ENCODE measurements around the gene CNTN4. TPM values are rescaled to one million over a fixed set of nuclear protein-coding genes. Genes with fewer than 3 reads are reported as not detected.

Gene CNTN4
- total RNA-seq, 1 experiment from 2014 or later: 0.12 TPM

DNA sequence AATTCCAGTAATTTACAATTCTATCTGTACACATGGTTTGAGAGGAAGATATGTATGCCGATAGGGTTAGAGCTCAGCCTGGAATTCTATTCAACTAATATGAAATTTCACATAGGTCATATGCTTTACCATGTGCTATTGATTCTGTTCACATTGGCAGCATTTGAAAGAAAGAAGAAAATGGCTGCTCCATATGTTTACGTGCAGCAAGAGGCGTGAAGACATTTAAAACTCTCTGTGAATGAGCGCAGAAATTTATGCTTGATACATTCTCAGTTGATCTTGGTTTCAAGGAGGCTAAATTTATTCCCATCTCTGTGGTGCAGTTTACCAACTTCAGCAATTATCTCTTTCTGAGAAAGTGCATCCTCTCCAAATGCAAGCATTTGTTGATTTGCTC, 478.9 kb downstream of the CNTN4 start:
- Mint-ChIP-seq H3K4me1 (ENCODE audit: insufficient read depth, unreplicated experiment) (no peaks in the 10 kb centered on the region), H3K27me3 (ENCODE audit: insufficient read depth, unreplicated experiment) (peaks cover 36% of the 10 kb centered on the region), H3K36me3 (ENCODE audit: insufficient read depth, unreplicated experiment) (no peaks in the 10 kb centered on the region), H3K9me3 (ENCODE audit: unreplicated experiment) (no peaks in the 10 kb centered on the region), H3K4me3 (ENCODE audit: unreplicated experiment) (no peak overlapping the region), H3K27ac (ENCODE audit: low read depth, unreplicated experiment) (no peak overlapping the region)
- TF ChIP-seq, protein P1, sequence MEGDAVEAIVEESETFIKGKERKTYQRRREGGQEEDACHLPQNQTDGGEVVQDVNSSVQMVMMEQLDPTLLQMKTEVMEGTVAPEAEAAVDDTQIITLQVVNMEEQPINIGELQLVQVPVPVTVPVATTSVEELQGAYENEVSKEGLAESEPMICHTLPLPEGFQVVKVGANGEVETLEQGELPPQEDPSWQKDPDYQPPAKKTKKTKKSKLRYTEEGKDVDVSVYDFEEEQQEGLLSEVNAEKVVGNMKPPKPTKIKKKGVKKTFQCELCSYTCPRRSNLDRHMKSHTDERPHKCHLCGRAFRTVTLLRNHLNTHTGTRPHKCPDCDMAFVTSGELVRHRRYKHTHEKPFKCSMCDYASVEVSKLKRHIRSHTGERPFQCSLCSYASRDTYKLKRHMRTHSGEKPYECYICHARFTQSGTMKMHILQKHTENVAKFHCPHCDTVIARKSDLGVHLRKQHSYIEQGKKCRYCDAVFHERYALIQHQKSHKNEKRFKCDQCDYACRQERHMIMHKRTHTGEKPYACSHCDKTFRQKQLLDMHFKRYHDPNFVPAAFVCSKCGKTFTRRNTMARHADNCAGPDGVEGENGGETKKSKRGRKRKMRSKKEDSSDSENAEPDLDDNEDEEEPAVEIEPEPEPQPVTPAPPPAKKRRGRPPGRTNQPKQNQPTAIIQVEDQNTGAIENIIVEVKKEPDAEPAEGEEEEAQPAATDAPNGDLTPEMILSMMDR (IDR thresholded peaks at IDR 0.05; ENCODE audit: unreplicated experiment): no peak
- ChIA-PET POLR2A (interaction anchor here (1.1 kb wide), 1 partner anchor 13 kb away, joined by 3 read pairs; no protein-coding TSS in a partner anchor), CTCF (interaction anchor here (0.7 kb wide), 2 partner anchors 20 to 218 kb away, joined by 3 read pairs; no protein-coding TSS in a partner anchor)
- intact Hi-C loops (cut with micrococcal nuclease): no loop called here
- BruUV-seq (replicated peaks): no TSS peak
- no peak for DNase-seq (ENCODE audit: unreplicated experiment)

DNA sequence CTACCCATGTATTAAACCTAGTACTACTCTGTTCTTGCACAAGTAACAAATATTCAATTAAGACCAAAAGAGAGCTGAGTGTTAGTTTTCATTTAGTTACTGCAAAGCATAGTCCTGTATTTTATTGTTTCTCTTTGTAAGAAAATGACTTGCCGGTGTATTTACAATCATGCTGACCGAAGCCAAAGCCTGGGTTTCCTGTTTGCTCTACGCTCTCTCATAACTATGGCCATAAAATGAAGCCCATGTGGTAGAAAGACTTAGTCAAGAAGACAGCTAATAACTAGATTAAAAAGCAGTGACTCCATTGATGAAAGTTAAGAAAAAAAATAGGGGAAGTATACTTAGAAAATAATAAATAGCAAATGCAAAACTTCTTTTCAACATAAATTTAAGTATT, 479.9 kb downstream of the CNTN4 start:
- POLR2A ChIA-PET: interaction anchor here (1.1 kb wide), 1 partner anchor 12 kb away, joined by 3 read pairs; no protein-coding TSS in a partner anchor

DNA sequence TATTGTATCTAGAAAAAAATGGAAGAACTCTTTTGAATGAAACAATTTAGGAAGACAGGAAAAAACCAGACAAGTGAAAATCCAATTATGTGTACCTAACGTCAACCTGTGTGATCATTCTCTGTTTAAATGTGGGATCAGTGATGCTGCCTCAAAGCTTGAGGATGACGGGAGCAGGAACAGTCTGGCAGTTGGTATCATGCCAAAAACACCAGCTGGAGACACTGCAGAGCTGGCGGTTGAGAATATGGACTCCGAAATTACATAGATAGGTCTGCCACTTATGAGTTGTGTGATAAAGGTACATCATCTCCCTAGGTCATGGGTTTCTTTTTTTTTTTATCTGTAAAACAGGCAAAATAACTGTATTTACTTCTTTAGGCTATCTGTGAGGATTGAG, 480.5 kb downstream of the CNTN4 start:
- no peak for DNase-seq (ENCODE audit: unreplicated experiment)
- BruUV-seq (replicated peaks): no TSS peak
- intact Hi-C loops (cut with micrococcal nuclease): no loop called here
- Mint-ChIP-seq H3K36me3 (ENCODE audit: insufficient read depth, unreplicated experiment) (no peaks in the 10 kb centered on the region), H3K27me3 (ENCODE audit: insufficient read depth, unreplicated experiment) (peaks cover 36% of the 10 kb centered on the region), H3K9me3 (ENCODE audit: unreplicated experiment) (no peaks in the 10 kb centered on the region), H3K4me3 (ENCODE audit: unreplicated experiment) (no peak overlapping the region), H3K27ac (ENCODE audit: low read depth, unreplicated experiment) (no peak overlapping the region), H3K4me1 (ENCODE audit: insufficient read depth, unreplicated experiment) (no peaks in the 10 kb centered on the region)
- TF ChIP-seq, protein P1 (IDR thresholded peaks at IDR 0.05; ENCODE audit: unreplicated experiment): no peak
- ChIA-PET CTCF (no interaction called here), POLR2A (no interaction called here)

More for the DNA sequence above, 479.9 kb downstream of the CNTN4 start:
- Mint-ChIP-seq H3K9me3 (ENCODE audit: unreplicated experiment) (no peaks in the 10 kb centered on the region), H3K27me3 (ENCODE audit: insufficient read depth, unreplicated experiment) (peaks cover 36% of the 10 kb centered on the region), H3K36me3 (ENCODE audit: insufficient read depth, unreplicated experiment) (no peaks in the 10 kb centered on the region), H3K4me1 (ENCODE audit: insufficient read depth, unreplicated experiment) (no peaks in the 10 kb centered on the region), H3K4me3 (ENCODE audit: unreplicated experiment) (no peak overlapping the region), H3K27ac (ENCODE audit: low read depth, unreplicated experiment) (no peak overlapping the region)
- intact Hi-C loops (cut with micrococcal nuclease): no loop called here
- DNase-seq (ENCODE audit: unreplicated experiment): no peak
- CTCF ChIA-PET: interaction anchor here (0.7 kb wide), 2 partner anchors 21 to 135 kb away, joined by 3 read pairs; no protein-coding TSS in a partner anchor
- TF ChIP-seq, protein P1 (IDR thresholded peaks at IDR 0.05; ENCODE audit: unreplicated experiment): no peak
- no TSS peak for BruUV-seq (replicated peaks)

DNA sequence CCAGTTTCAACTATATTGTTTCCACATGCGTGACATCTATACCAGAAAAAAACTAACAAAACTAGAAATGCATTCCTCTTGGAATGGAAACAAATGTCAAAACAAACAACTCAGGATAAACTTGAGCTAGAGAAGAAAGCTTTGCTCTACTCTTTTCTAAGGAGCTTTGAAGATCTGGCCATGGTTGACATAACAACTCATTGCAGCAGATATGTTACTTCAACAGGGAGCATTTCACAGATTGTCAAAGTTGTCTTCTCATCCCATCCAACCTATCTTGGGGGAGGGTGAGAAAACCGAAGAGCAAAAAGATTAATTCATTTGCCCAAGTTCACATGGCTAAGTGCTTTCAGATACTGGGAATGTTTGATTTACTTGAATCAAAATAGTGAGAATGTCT, 484.4 kb downstream of the CNTN4 start:
- Mint-ChIP-seq H3K27ac (ENCODE audit: low read depth, unreplicated experiment) (no peak overlapping the region), H3K4me1 (ENCODE audit: insufficient read depth, unreplicated experiment) (no peaks in the 10 kb centered on the region), H3K4me3 (ENCODE audit: unreplicated experiment) (no peak overlapping the region), H3K27me3 (ENCODE audit: insufficient read depth, unreplicated experiment) (peaks cover 42% of the 10 kb centered on the region), H3K9me3 (ENCODE audit: unreplicated experiment) (no peaks in the 10 kb centered on the region), H3K36me3 (ENCODE audit: insufficient read depth, unreplicated experiment) (no peaks in the 10 kb centered on the region)
- TF ChIP-seq, protein P1 (IDR thresholded peaks at IDR 0.05; ENCODE audit: unreplicated experiment): no peak
- intact Hi-C loops (cut with micrococcal nuclease): no loop called here
- CTCF ChIA-PET: no interaction called here
- no peak for DNase-seq (ENCODE audit: unreplicated experiment)
- POLR2A ChIA-PET: no interaction called here
- BruUV-seq (replicated peaks): no TSS peak
